Activated T-cell treated with anti-CD3 and anti-CD28 coated beads for 48 hours (primary cell): ENCODE results near the gene HNRNPH3.

Source experiments
- DNase-seq: peaks from one replicate; pipeline ENCODE4 v3.0.0-alpha.2; 2020; ENCODE audit warnings: low read depth

Gene HNRNPH3

DNA sequence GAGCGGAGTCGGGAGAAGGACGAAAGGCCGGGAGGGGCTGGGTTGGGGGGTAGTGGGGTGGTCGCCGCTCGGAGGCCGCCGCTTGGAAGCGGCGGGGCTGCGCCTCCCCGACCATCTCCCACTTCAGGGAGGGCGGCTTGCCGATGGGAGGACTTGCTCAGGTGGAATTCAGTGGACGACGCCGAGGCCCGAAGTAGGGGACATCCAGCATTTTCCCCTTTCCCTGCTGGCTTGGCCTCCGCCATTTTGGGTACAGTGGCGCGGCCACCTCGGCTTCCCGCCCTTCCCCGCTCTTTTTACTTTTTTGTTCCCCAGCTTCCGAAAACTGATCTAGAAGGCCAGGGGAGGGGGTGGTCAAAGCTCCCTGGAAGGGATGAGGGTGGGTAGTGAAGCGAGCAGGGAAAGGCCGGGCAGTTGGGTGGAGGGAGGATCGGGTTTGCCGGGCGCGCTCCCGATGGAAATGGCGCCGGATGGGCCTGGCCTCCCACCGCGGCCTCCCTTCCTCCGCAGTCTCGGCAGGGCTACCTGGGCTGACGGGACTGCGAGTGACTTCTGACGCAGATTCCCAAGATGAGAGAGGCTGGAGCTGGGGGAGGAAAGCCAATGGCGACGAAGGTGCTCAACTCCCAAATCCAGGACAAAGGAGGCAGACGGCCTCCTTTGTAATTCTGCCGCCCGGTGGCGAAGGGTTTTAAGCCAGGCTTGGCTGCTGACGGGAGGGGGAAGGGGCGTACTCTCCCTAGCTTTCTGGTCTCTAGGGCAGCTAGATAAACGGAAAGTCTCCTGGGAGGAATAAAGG lies 594 bp downstream of the HNRNPH3 start, which contains the start of gene PBLD:
TSS of gene PBLD (minus strand) at position 670 of the 799 bp plus-strand sequence. CDS start 26,084 bp downstream, outside the sequence.
- peak; percentile 53 for DNase-seq

DNA sequence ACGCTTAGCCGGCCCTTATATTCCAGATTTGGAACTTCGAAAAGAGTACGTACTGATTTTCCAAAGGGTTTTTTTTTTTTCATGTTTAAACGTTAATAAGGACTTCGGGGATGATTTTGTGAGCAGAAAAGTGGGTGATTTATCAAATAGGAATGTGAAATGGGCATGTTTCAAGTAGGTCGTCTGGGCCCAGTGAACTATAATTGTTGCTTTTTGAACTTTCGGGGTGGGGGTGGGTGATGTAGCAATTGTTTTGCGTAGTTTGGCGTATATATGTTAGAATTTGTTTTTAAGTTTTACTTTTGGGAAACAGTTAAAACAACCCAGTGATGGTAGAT lies 1.2 kb downstream of the HNRNPH3 start:
- DNase-seq, result no peak

DNA sequence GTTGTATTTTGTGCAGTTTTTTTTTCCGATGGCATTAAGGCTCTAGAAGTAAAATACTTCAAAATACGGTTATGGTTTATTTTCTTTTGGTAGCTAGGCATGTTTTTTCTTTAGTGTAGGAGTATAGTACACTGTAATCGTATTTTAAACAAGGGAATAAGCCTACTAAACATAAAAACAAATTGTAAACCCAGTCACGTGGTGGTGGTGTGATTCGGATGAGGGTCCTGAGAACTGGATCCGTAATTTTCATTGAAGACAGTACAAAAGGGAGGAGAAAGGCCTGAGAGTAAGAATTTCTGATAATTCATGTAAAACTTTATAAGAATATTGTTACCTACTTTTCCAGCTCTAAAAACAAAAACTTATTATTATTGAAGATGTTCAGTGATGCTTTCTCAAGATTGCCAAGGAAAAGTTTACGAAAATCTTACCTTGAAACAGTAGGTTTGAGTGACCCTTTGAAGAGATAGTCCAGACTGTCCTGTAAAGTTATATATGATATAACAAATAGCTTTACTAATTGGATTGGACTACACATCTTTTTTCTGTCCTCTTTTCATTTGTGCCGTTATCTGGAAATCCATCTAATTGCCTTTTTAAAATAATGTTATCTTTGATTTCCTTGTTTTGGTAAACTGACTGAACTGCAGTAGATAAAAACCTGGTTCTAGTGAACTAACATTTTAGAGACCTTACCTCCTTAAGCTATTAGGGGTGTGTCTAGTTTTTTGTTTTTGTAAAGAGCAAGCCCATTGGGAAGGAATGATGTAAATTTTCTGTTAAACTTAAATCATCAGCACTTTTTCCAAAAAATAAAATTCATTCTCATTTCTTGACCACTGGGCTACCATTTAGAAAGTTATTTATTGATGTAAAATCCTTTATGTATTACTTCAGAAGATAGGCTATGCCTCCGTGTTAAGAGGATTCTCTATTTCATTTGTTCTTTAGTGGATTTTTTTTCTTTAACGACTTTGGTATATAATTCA lies 1.9 kb downstream of the HNRNPH3 start:
- DNase-seq, result no peak

DNA sequence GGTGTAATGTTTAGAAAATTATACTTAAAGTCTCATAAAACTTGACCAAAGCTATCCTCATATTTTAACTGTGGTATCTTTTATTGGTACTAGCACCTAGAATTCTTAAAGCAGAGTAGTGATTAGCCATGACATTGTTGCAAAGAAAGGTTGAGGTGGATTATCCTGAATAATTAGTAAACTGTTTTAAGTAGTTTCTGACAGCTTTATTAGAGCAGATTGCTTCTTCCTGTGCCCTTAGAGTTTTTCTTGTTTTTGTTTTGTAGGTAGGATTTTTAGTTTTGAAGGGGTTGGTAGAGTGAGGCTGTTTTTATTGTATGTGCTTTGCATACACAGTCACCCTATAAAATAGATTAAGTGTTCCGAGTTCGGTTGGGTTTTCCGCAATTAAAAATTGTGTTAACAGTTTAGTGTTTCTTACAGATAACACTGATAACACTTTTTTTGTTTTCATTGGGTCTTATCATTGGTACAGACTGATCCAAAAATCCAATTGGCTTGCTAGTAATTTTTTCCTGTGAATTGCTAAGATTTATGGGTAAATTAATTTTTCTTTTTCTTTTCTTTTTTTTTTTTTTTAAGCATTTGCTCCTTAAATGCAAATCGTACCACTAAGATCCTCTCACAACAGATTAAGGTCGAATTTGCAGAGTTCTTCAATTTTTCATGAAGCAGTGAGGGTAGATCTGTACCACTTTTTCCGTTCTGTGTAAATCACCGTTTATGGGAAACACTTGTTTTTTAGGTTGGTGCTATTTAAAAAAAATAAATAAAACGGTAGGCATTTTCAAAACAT lies 3.0 kb downstream of the HNRNPH3 start:
- DNase-seq, result no peak

DNA sequence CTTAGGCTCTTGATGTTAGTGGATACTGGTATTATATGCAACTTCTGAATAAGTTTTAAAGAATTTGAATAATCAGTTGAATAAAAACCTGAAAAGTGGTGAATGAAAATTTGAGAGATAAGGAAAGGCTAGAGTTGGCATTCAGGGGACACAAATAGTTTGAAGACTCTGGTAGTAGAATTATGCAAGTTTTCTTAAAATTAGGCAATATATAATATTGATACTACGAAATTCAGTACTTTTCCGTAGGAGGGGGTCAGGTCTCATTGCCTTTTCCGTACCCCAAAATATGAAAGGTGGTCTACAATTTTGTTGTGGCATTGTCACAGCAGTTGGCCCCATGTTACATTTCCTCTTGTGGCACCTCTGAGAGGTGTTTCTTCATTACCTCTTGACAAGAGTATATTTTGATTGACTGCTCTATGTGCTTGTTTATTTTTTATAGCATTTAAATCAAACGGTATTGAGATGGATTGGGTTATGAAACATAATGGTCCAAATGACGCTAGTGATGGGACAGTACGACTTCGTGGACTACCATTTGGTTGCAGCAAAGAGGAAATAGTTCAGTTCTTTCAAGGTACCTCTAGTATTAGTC lies 5.0 kb downstream of the HNRNPH3 start:
- DNase-seq, result no peak

DNA sequence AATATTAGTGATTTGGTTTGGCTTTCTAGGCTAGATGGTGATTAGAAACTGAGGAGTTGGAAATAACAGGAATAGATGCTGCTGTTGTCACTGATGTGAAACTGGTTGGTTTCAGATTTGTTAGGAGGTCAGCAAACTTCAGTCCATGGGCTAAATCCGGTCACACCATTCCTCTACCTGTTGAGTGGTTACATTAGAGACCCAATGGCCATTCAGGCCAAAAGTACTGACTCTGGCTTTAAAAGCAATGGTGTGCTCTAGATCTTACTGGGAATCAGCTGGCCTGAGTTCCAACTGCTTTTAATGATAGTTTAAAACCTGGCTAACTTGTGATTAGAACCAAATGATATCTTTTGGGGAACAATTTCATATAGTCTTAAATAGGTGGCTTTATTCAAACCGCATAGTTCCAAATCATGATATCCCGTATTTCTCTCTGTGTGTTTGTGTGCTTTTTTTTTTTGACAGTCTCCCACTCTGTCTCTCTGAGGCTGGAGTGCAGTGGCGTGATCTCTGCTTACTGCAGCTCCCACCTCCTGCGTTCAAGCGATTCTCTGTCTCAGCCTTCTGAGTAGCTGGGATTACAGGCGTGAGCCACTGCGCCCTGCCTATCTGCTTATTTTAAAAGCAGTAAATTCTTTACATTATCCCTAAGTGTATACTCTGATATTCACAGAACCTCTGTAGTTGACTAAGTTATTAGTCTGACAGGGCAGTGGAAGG lies 8.7 kb downstream of the HNRNPH3 start:
- DNase-seq, result no peak

DNA sequence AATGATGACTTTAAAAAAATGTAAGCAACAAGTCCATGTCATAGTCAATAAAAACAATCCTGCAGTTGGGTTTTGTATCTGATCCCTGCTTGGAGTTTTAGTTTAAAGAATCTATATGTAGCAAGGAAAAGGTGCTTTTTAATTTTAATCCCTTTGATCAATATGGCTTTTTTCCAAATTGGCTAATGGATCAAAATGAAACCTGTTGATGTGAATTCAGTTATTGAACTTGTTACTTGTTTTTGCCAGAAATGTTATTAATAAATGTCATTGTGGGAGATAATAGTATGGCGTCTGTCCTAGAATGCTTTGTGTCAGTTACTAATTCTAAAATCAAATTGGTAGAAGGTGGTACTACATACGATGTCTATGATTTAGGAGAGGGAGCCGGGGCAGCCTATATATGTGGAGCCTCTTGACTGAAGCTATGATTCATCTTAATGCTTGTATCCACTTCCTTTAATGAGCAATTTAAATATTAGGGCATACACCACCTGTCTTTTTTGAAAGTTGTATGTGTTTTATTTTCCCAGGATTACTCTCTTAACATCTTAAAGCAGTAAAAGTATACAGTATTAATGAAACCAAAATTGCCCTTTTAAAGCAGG lies 11.1 kb downstream of the HNRNPH3 start:
- DNase-seq, result no peak

DNA sequence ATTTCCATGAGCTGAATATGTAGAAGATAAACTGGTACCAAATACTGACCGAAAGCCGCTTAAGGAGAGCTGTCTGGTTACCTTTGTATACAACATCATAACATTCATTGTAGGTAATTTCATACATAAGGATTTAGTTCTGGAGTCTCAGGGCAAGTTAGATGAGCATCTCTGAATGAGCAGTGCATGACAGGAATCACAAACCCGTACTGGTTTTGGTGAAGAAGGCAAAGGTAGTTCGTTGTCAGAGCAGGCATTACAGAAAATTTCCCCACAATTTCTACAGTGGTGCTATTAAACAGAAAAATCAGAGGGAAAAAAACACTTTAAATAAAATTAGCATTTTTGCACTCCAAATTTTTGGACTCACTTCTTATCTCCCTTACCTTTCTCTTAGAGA lies 13.8 kb downstream of the HNRNPH3 start:
- no peak for DNase-seq

DNA sequence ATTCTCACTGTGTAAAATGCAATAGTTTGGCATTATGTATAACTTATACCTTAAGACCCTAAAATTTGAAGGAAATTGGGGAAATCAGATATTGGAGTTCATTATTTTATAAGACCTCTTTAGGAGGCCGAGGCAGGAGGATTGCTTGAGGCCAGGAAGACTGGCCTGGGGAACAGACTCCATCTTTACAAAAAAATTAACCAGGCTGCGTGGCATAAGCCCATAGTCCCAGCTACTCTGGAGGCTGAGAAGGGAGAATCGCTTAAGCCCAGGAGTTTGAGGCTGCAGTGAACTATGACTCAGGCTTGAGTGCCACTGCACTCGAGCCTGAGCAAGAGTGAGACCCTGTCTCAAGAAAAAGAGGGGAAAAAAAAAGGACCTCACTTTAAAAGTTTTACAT lies 14.9 kb downstream of the HNRNPH3 start:
- DNase-seq, result no peak

DNA sequence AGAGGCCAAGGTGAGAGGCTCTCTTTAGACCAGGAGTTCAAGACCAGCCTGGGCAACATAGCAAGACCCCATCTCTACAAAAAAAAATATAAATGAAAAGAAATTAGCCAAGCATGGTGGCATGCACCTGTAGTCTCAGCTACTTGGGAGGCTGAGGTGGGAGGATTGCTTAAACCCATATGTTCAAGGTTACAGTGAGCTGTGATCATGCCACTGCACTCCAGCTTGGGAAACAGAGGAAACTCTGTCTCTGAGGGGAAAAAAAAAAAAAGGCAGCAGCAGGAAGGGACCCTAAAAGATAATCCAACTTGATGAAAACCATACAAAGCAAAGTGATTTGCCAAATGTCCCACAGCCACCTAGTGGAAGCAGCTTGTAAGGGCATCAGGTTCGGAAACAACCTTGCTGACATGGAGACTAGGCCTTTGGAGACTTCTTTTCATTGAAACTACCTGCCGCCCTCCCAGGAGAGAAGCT lies 16.4 kb downstream of the HNRNPH3 start:
- no peak for DNase-seq

DNA sequence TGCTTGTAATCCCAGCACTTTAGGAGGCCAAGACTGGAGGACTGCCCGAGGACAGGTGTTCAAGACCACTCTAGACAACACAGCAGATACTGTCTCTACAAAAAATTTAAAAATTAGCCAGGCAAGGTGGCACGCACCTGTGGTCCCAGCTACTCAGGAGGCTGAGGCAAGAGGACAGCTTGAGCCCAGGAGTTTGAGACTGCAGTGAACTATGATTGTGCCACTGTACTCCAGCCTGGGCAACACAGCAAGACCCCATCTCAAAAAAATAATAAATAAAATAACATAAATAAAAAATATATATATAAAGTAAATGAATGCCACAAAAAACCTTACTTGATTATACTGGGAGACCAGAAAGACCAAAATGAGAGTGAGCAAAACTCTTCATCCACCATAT lies 21.7 kb downstream of the HNRNPH3 start:
- DNase-seq, result no peak

DNA sequence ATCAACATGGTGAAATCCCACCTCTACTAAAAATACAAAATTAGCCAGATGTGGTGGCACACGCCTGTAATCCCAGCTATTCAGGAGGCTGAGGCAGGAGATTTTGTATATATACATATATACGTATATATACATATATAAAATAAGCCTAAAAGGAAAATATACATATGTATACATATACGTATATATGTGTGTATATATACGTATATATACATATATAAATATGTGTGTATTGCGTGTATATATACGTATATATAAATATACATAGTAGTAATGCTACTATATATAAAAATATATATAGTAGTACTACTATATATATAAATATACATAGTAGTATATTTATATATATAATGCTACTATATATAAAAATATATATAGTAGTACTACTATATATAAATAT lies 27.3 kb downstream of the HNRNPH3 start:
- no peak for DNase-seq

DNA sequence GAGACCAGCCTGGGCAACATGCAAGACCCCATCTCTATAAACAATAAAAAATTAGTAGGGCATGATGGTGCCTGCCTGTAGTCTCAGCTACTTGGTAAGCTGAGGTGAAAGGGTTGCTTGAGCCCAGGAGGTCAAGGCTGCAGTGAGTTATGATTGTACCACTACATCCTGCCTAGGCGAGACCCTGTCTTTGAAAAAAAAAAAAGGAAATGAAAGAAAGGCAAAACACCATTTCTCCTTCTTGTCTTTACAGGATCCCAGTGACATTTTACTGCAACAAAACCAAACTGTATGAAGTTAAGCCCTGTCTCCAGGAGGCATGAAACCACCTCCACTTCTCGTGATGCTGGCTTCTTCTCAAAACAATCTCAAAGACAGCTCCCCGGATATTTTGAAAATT lies 30.7 kb downstream of the HNRNPH3 start:
- no peak for DNase-seq

DNA sequence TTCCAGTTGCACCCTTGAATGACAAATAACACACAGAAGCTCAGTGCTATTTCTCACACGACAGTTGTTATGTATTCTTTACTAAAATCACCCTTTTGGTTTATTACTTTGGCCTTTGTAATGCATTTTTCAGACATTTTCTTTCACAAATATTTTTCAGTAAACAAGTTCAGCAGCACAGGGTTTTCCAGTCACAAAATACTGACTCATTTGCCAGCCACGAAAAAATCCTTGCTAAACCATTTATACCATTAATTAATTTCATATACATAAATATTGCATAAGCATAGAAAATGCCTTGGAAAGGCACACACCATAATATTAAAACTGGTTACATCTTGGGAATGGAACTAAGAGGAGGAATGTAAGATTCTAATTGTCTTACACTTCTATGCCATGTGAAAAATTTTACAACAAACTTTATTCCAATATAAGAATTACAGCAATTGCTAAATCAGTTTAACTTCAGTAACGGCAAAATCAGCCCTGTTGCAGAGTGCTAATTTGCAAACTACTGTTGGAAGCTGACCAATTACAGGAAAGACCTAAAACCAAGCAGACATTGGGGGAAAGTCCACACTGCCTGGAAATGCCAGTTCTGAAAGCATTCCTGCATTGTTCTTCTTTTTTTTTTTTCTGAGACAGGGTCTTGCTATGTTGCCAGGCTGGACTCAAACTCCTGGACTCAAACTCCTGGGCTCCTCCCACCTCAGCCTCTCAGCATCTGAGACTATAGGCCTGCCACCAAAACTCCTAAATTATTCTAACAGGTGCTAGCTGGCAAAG lies 32.4 kb downstream of the HNRNPH3 start:
- DNase-seq, result no peak

DNA sequence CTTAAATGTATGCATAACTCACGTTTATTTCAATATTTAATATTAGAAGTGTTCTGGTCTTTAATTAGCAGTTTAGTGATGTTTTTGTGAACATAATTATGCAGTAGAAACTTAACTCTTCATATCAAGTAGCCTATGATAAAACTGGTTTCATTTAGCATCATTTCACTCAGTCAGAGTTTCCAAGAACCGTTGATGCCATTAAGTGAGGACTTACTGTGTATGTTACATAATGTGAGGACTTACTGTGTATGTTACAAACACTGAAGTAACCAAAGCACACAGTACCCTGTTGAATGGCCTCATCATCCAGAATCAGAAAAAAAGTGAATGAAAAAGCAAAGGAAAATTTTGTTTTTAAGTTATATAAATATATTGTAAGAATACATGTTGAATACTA lies 33.7 kb downstream of the HNRNPH3 start:
- no peak for DNase-seq

DNA sequence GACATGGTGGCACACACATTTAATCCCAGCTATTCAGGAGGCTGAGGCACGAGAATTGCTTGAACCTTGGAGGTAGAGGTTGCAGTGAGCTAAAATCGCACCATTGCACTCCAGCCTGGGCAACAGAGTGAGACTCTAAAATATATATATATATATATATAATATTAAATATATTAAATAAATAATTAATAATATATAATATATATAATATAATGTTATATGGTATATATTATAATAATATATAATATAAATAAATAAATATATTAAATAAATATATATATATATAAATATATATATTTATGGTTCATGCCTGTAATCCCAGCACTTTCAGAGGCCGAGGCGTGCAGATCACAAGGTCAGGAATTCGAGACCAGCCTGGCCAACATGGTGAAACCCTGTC lies 34.7 kb downstream of the HNRNPH3 start:
- no peak for DNase-seq

DNA sequence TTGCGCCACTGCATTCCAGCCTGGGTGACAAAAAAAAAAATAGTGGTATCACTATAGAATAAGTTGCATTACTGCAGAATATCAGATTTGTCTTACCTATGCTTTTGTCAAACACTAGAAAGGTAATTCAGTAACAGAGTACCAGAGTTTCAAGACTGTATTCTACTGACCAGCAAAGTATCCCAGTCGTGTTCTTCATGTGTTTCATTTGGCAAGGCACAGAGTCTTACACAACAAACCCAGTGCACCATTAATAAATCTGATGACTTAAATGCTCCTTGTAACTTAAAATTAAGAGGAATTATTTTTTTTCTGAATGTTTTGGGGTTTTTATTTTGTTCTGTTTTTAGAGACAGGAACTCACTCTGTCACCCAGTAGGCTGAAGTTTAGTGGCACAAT lies 35.3 kb downstream of the HNRNPH3 start:
- DNase-seq, result no peak

DNA sequence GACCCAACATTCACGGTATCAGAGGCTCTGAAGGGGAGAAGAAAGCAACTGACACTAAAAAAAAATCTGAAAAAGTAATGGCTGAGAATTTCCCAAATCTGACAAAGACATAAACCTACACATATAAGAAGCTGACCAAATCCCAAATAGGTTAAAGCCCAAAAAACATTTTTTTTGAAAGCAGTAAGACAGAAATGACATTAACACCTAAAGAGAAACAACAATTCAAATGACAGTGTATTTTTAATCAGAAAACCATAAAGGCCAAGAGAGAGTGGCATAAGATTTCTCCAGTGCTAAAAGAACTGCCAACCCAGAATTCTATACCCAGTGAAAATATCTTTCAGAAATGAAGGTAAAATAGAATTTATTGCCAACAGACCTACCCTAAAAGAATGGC lies 39.7 kb downstream of the HNRNPH3 start:
- DNase-seq, result no peak

DNA sequence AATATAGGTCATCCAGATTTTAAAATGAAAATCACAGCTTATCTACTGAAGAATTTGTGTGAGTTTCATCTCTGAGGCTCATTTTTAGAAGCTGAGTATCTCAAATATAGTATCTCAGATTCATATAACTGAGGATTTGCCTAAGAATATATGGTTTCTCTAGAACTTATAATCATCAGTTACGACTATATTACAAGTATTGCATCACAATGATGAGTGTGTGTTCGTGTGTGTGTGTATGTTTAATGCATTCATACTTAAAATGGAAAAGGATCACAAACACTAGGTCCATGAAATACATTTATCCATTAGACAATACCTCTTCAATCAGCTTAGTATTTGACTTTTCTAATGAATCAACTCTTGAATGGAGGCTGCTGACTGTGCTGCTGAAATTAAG lies 53.9 kb downstream of the HNRNPH3 start:
- DNase-seq, result no peak
